Activated CD8-positive, alpha-beta memory T cell treated with anti-CD3 and anti-CD28 coated beads, Interleukin-2, amount 10 ng/mL, durations not matched to agents 7 days and 5 days (primary cell): ENCODE measurements around the gene DDAH1. TPM values are rescaled to one million over a fixed set of nuclear protein-coding genes. Genes with fewer than 3 reads are reported as not detected.
A peak's percentile ranks its signal among the peaks of the same experiment; 100 is the strongest.

Source experiments
- ATAC-seq: fragments of 150-1000 bp; cut with Tn5 transposase; one replicate; pipeline ENCODE4 v1.10.0; 2021; ENCODE audit warnings: moderate library complexity
- CTCF ChIA-PET: fragments of 350-600 bp; sonication (Branson Sonifier 250); formaldehyde crosslinking; loops from one replicate; lab custom pipeline; 2021; ENCODE audit warnings: antibody characterized with exemption; lab: Charles Lee
- DNase-seq: peaks from one replicate; pipeline ENCODE4 v3.0.0-alpha.2; 2020
- H3K27ac Mint-ChIP-seq: one replicate; pipeline ENCODE4 v1.8.0; 2021; ENCODE audit warnings: mild to moderate bottlenecking, mixed read lengths
- H3K27me3 Mint-ChIP-seq: one replicate; pipeline ENCODE4 v1.8.0; 2021; ENCODE audit warnings: mixed read lengths
- H3K36me3 Mint-ChIP-seq: one replicate; pipeline ENCODE4 v1.8.0; 2021; ENCODE audit warnings: mild to moderate bottlenecking, mixed read lengths
- H3K4me1 Mint-ChIP-seq: one replicate; pipeline ENCODE4 v1.8.0; 2021; ENCODE audit warnings: mixed read lengths
- H3K4me3 Mint-ChIP-seq: one replicate; pipeline ENCODE4 v1.8.0; 2021; ENCODE audit warnings: mild to moderate bottlenecking, moderate library complexity, mixed read lengths
- H3K9me3 Mint-ChIP-seq: one replicate; pipeline ENCODE4 v1.8.0; 2022; ENCODE audit warnings: low read depth, mixed read lengths
- total RNA-seq, 2 experiments: library from RNA; stranded (reverse); gene quantifications; one replicate each; pipeline ENCODE4 v1.2.3, GENCODE V29; 2021

The DDAH1 gene
- total RNA-seq, 2 experiments from 2014 or later, result not detected

DNA sequence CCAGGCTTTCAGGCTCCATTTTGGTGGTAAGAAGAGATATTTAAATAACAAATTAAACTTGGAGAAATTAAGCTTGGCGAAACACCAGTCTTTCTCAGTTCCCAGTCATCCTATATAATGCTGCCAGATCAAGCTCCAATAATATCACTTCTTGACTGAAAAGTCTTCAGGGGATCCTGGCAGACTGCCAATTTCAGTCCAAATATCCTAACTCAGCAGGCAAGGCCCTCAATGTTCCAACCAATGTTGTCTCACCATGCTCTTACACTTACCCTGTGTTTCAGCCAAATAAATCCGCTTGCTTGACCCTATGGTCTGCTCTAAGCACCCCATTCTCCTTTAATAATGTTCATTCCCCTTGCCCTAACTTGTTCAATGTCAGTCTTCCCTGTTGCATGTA lies 148.6 kb downstream of the DDAH1 start:
- Mint-ChIP-seq H3K4me3 (no peak overlapping the region), H3K27me3 (peaks cover 86% of the 10 kb centered on the region), H3K36me3 (no peaks in the 10 kb centered on the region), H3K4me1 (peaks cover 6% of the 10 kb centered on the region), H3K27ac (no peak overlapping the region), H3K9me3 (no peaks in the 10 kb centered on the region)
- CTCF ChIA-PET, result no interaction called here
- ATAC-seq (no peak), DNase-seq (no peak)

- CTCF ChIA-PET, result no interaction called here
- no peak for ATAC-seq
- Mint-ChIP-seq H3K27me3 (peaks cover 86% of the 10 kb centered on the region), H3K9me3 (no peaks in the 10 kb centered on the region), H3K36me3 (no peaks in the 10 kb centered on the region), H3K4me3 (no peak overlapping the region), H3K4me1 (peaks cover 2% of the 10 kb centered on the region), H3K27ac (no peak overlapping the region)
- no peak for DNase-seq
Observed at GRCh38 chr1:85315789-85316188, 149.2 kb downstream of the DDAH1 start.

DNA sequence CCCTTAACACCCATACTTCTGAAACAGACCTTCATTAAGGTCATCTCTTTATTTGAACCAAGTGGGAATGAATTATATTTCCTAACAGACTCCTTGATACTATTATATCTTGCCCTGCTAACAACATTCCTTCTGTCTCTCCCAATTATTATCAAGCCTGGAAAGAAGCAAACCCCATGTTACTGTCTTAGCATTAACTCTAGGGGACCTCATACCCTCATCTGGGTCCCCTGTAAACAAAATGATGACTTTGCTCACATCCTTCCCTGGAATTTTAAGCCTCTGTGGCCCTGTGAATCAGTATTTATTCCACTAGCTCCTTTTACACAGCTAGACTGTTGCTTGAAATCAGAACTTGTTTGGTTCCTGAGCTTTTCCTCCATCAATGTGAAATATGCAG lies 150.2 kb downstream of the DDAH1 start:
- Mint-ChIP-seq H3K36me3 (no peaks in the 10 kb centered on the region), H3K9me3 (no peaks in the 10 kb centered on the region), H3K27me3 (peaks cover 86% of the 10 kb centered on the region), H3K27ac (no peak overlapping the region), H3K4me3 (no peak overlapping the region), H3K4me1 (no peaks in the 10 kb centered on the region)
- ATAC-seq (no peak), DNase-seq (no peak)
- CTCF ChIA-PET, result no interaction called here

DNA sequence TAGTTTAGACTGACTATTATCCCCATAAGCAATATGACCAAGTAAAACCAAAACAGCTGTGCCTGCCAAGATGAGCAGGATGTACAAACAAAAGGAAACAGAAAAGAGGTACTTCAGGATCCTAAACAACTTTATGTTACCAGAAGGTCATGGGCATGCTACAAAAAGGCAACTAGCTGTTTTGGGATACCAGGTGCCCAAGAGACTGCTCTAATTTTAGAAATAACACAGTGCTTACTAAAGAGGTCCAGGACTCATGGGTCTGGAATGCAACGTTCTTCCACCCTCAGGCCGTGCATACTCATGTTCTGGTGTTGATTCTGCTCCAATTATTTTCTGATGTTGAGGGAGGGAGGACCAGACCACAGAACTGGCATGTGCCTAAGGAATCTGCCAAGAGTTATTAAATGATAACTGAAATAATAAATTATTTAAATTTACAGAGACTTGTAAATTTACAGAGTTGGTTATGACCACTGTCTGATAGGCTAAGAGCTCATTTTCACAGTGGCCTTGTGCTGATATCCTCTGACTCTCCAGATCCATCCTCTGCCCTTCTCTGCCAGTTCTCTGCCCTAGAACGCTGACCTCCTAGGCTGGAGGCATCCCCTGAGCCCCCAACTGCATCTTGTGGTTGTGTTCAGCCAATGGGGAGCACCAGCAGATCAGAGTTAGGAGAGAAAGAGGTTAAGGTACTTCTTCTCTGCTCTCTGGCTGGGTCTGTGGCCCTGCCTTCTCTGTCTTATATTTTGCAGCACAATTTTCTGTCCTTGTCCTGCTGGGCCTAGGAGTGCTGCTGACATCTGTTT lies 150.9 kb downstream of the DDAH1 start:
- no peaks in the 10 kb centered on the region for H3K9me3 Mint-ChIP-seq
- H3K4me3 Mint-ChIP-seq, result no peak overlapping the region
- H3K4me1 Mint-ChIP-seq, result no peaks in the 10 kb centered on the region
- DNase-seq (no peak), ATAC-seq (no peak)
- H3K36me3 Mint-ChIP-seq, result no peaks in the 10 kb centered on the region
- CTCF ChIA-PET, result no interaction called here
- H3K27me3 Mint-ChIP-seq, result peaks cover 87% of the 10 kb centered on the region
- no peak overlapping the region for H3K27ac Mint-ChIP-seq

GRCh38 chr1:85311818-85312217 lies 153.1 kb downstream of the DDAH1 start:
- H3K4me3 Mint-ChIP-seq, result no peak overlapping the region
- no peak overlapping the region for H3K27ac Mint-ChIP-seq
- peaks cover 2% of the 10 kb centered on the region for H3K4me1 Mint-ChIP-seq
- DNase-seq (no peak), ATAC-seq (no peak)
- H3K36me3 Mint-ChIP-seq, result no peaks in the 10 kb centered on the region
- CTCF ChIA-PET, result no interaction called here
- no peaks in the 10 kb centered on the region for H3K9me3 Mint-ChIP-seq
- peaks cover 83% of the 10 kb centered on the region for H3K27me3 Mint-ChIP-seq

DNA sequence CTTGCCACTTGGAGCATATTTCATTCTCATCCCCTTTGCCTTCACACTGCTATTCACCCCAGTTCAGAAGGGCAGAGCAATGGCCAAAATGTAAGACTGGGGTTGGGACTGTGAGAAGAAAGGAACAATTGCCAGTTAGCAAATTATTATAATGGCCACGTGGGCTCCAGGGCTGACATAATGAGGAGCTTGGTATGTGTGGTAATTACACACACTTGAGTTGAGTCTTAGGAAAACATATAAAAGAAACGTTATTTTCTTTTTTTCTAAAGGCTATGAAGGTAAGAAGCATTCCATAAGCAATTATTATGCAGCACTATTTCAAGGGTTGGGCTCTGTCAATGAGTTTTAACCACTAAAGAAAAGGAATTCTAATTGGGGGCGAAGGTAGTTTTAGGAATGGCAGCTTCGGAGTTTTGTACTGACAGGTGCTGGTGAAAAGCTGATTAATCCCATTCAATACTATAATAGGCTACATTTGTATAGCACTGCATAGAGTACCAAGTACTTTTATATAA lies 156.1 kb downstream of the DDAH1 start:
- no peaks in the 10 kb centered on the region for H3K9me3 Mint-ChIP-seq
- DNase-seq (no peak), ATAC-seq (no peak)
- no peak overlapping the region for H3K4me3 Mint-ChIP-seq
- no peak overlapping the region for H3K27ac Mint-ChIP-seq
- peaks cover 77% of the 10 kb centered on the region for H3K27me3 Mint-ChIP-seq
- no peaks in the 10 kb centered on the region for H3K36me3 Mint-ChIP-seq
- peaks cover 2% of the 10 kb centered on the region for H3K4me1 Mint-ChIP-seq
- CTCF ChIA-PET, result interaction anchor here (0.6 to 1.9 kb wide), 11 partner anchors 10 to 710 kb away, joined by 3 to 8 read pairs (median 3); partner anchors contain the start of gene CCN1

DNA sequence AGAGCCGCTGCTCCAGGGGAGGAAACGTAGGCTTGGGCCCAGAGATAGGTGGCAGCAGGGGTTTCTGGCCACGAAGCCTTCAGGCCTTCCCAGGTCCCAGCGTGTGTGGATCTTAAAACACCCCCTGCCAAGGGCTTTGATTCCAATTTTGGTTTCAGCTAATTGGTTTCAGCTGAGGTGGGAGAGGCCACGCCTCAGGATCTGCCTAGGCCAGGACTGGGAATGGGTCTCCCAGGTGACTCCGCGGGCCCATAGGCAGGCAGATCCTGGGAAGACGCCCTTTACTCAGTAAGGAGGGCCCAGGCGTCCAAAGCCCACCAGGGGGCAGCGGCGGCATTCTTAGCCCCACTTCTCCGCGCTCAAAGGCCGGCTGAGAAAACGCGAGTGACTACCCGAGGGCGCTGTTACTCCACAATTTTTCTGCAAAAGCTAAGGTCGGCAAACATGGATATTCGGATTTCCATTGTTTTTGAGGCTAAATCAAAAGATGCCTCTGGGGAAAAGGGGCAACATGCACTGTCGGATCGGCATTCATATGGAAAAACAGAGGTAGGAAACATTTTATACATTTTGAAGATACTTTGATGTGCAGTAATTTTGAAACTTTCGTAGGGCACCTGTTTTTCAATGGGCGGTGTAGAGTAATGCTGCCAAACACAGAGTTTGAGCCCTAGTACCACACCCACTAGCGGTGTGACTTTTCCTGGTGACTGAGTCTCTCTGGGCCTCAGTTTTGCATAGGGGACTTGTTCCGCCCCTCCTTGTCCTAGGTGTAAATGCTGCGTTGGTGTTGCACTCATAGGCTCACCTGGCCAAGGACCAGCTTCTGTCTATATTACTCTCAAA lies 156.7 kb downstream of the DDAH1 start:
- Mint-ChIP-seq H3K27me3 (peaks cover 77% of the 10 kb centered on the region), H3K9me3 (no peaks in the 10 kb centered on the region), H3K4me1 (peaks cover 2% of the 10 kb centered on the region), H3K4me3 (no peak overlapping the region), H3K36me3 (no peaks in the 10 kb centered on the region), H3K27ac (no peak overlapping the region)
- ATAC-seq (peak; percentile 87), DNase-seq (peak; percentile 75)
- CTCF ChIA-PET, result interaction anchor here (0.6 to 1.9 kb wide), 12 partner anchors 9 to 1621 kb away, joined by 3 to 8 read pairs (median 3); partner anchors contain the start of gene CCN1

- no peaks in the 10 kb centered on the region for H3K36me3 Mint-ChIP-seq
Observed at GRCh38 chr1:85306236-85306635, 158.7 kb downstream of the DDAH1 start.

GRCh38 chr1:85303440-85304162 lies 161.4 kb downstream of the DDAH1 start:
- no peak for DNase-seq
- ATAC-seq, result no peak
- no peaks in the 10 kb centered on the region for H3K36me3 Mint-ChIP-seq

More at GRCh38 chr1:85306236-85306635, 158.7 kb downstream of the DDAH1 start:
- Mint-ChIP-seq H3K9me3 (no peaks in the 10 kb centered on the region), H3K4me1 (peaks cover 2% of the 10 kb centered on the region), H3K27me3 (peaks cover 83% of the 10 kb centered on the region), H3K4me3 (no peak overlapping the region), H3K27ac (no peak overlapping the region)
- DNase-seq (no peak), ATAC-seq (no peak)
- CTCF ChIA-PET, result no interaction called here

GRCh38 chr1:85300140-85300539 lies 164.8 kb downstream of the DDAH1 start:
- Mint-ChIP-seq H3K27me3 (peaks cover 73% of the 10 kb centered on the region), H3K4me3 (no peak overlapping the region), H3K4me1 (peaks cover 22% of the 10 kb centered on the region), H3K36me3 (peaks cover 3% of the 10 kb centered on the region), H3K9me3 (no peaks in the 10 kb centered on the region), H3K27ac (no peak overlapping the region)
- ATAC-seq (no peak), DNase-seq (no peak)
- CTCF ChIA-PET, result no interaction called here

More at GRCh38 chr1:85303440-85304162, 161.4 kb downstream of the DDAH1 start:
- CTCF ChIA-PET, result interaction anchor here (1.2 kb wide), 1 partner anchor 44 kb away, joined by 4 read pairs; the partner anchor contains the start of gene C1orf52
- Mint-ChIP-seq H3K27ac (no peak overlapping the region), H3K9me3 (no peaks in the 10 kb centered on the region), H3K4me3 (no peak overlapping the region), H3K27me3 (peaks cover 75% of the 10 kb centered on the region), H3K4me1 (peaks cover 5% of the 10 kb centered on the region)

- H3K4me3 Mint-ChIP-seq, result peak overlapping the region; percentile 55
- H3K36me3 Mint-ChIP-seq, result peaks cover 3% of the 10 kb centered on the region
- peak overlapping the region; percentile 42 for H3K27ac Mint-ChIP-seq
- DNase-seq (peak; percentile 87), ATAC-seq (peak; percentile 92)
- peaks cover 22% of the 10 kb centered on the region for H3K4me1 Mint-ChIP-seq
- H3K9me3 Mint-ChIP-seq, result no peaks in the 10 kb centered on the region
- CTCF ChIA-PET, result interaction anchor here (1.1 to 2.1 kb wide), 6 partner anchors 10 to 353 kb away, joined by 3 to 6 read pairs (median 4); partner anchors contain the start of gene C1orf52
- H3K27me3 Mint-ChIP-seq, result peaks cover 73% of the 10 kb centered on the region
Observed at GRCh38 chr1:85297855-85298629, 166.9 kb downstream of the DDAH1 start.

GRCh38 chr1:85297538-85297854 lies 167.5 kb downstream of the DDAH1 start:
- peaks cover 72% of the 10 kb centered on the region for H3K27me3 Mint-ChIP-seq
- CTCF ChIA-PET, result interaction anchor here (0.8 to 2.1 kb wide), 6 partner anchors 11 to 353 kb away, joined by 3 to 6 read pairs (median 4); partner anchors contain the start of gene C1orf52
- H3K4me3 Mint-ChIP-seq, result peak overlapping the region; percentile 55
- H3K4me1 Mint-ChIP-seq, result peaks cover 22% of the 10 kb centered on the region
- H3K36me3 Mint-ChIP-seq, result peaks cover 3% of the 10 kb centered on the region
- no peaks in the 10 kb centered on the region for H3K9me3 Mint-ChIP-seq
- H3K27ac Mint-ChIP-seq, result no peak overlapping the region
- no peak for DNase-seq
- no peak for ATAC-seq
